ENCODE data around the gene CHMP6.

CHMP6 gene

GRCh38 chr17:81046132-81046769 is 54.6 kb downstream of the CHMP6 start:
- no peak for DNase-seq

GRCh38 chr17:81046770-81047359 is 55.2 kb downstream of the CHMP6 start:
- no peak for DNase-seq

DNA sequence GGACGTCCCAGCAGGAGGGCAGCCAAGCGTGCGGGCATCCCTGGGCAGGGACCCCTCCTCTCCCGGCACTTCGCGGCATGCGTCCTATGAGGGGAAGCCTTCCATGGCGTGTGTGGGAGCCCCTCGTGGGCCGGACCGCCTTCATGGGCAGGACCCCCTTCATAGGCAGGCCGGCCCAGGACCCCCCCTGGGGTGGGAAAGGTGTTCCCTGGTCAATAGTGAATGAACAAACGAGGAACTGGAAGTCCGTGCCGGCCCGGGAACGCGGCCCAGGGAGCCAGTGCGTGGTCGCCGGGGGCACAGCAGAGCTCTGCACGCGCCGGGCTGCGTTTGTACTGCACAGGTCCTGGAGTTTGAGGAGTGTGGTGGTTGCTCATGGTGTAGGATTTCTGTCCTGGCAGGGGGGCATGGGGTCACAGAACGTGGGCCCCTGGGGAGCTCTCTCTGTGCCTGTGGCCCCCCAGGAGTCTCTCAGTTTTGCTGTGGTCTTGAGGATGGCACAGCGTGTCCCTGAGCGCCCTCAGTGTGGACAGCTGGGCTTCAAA is 57.3 kb downstream of the CHMP6 start:
- DNase-seq: no peak

DNA sequence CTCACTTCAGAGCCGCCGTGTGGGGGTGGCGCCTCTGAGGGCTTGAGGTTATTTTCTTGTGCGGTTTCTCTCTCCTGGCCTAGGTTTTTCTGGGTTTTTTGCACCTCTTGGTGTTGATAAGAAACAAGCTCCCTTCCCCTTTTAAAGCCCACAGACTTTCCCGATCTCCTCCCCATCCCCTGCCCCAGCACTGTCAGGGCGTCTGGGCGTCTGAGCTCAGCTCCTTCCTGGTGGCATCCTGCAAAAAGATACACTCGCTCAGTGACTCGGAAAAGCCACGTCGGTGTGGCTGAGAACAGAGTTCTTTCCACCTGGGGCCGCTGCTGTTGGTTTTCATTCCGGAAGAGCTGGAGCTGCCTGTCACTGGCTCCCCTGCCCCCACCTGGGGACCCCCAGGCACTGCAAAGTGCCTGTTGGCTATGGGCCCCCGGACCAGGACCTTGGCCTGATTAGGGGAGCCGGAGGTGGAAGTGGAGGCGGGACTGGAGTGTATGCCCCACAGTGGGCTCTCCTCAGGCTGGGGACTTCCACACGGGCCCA is 57.8 kb downstream of the CHMP6 start:
- DNase-seq: no peak

Data from stimulated activated CD4-positive, alpha-beta T cell treated with anti-CD3 and anti-CD28 coated beads, Interleukin-1b, Interleukin-23, amount 100 ng/mL, for 48 hours (primary cell).